H9 (cell line): ENCODE measurements around the gene ERVK3-1. TPM values are rescaled to one million over a fixed set of nuclear protein-coding genes. Genes with fewer than 3 reads are reported as not detected.

ENCODE experiments used
- DNase-seq: peaks from one replicate; pipeline ENCODE4 v3.0.0-alpha.2; 2017
- H2AFZ ChIP-seq: one replicate; pipeline ENCODE4 v1.6.1; 2013; ENCODE audit warnings: mild to moderate bottlenecking, low read length, control low read depth, moderate library complexity
- H2AK5ac ChIP-seq: 2 replicates; pipeline ENCODE4 v1.6.1; 2013; ENCODE audit warnings: low read length, control low read depth, mixed read lengths; ENCODE audit not compliant: insufficient read length
- H2BK120ac ChIP-seq: one replicate; pipeline ENCODE4 v1.6.1; 2013; ENCODE audit warnings: low read depth, mild to moderate bottlenecking, low read length, control low read depth, inconsistent platforms; ENCODE audit not compliant: poor library complexity, severe bottlenecking
- H2BK12ac ChIP-seq: 2 replicates; pipeline ENCODE4 v1.6.1; 2013; ENCODE audit warnings: low read length, control low read depth, mixed read lengths, low read depth; ENCODE audit not compliant: insufficient read length
- H2BK15ac ChIP-seq: 2 replicates; pipeline ENCODE4 v1.6.1; 2013; ENCODE audit warnings: low read depth, low read length, control low read depth
- H2BK20ac ChIP-seq: one replicate; pipeline ENCODE4 v1.6.1; 2013; ENCODE audit warnings: low read depth, mild to moderate bottlenecking, low read length, control low read depth, inconsistent platforms; ENCODE audit not compliant: poor library complexity, severe bottlenecking
- H2BK5ac ChIP-seq: 2 replicates; pipeline ENCODE4 v1.6.1; 2013; ENCODE audit warnings: low read length, control low read depth, mixed read lengths; ENCODE audit not compliant: insufficient read length
- H3K14ac ChIP-seq: 2 replicates; pipeline ENCODE4 v1.6.1; 2013; ENCODE audit warnings: low read length, control low read depth; ENCODE audit not compliant: insufficient read depth
- H3K18ac ChIP-seq: 2 replicates; pipeline ENCODE4 v1.6.1; 2013; ENCODE audit warnings: low read depth, mild to moderate bottlenecking, mixed read lengths, low read length, control low read depth; ENCODE audit not compliant: insufficient read length
- H3K23ac ChIP-seq: 2 replicates; pipeline ENCODE4 v1.6.1; 2013; ENCODE audit warnings: low read length, control low read depth, mixed read lengths, low read depth; ENCODE audit not compliant: insufficient read length
- H3K23me2 ChIP-seq: 2 replicates; pipeline ENCODE4 v1.6.1; 2013; ENCODE audit warnings: low read depth, mild to moderate bottlenecking, mixed read lengths, low read length, control low read depth; ENCODE audit not compliant: insufficient read length, poor library complexity, severe bottlenecking
- H3K27ac ChIP-seq: 2 replicates; pipeline ENCODE4 v1.5.1; 2013; ENCODE audit warnings: low read length, control low read depth, mixed read lengths, low read depth; ENCODE audit not compliant: insufficient read length
- H3K27me3 ChIP-seq: 2 replicates; pipeline ENCODE4 v1.6.1; 2013; ENCODE audit warnings: low read length, control low read depth, inconsistent platforms; ENCODE audit not compliant: insufficient read depth
- H3K4ac ChIP-seq: 2 replicates; pipeline ENCODE4 v1.6.1; 2013; ENCODE audit warnings: low read depth, mild to moderate bottlenecking, control low read depth, inconsistent platforms, low read length, moderate library complexity
- H3K4me1 ChIP-seq: 2 replicates; pipeline ENCODE4 v1.6.1; 2013; ENCODE audit warnings: low read length, control low read depth, inconsistent platforms; ENCODE audit not compliant: insufficient read depth
- H3K4me2 ChIP-seq: 2 replicates; pipeline ENCODE4 v1.6.1; 2013; ENCODE audit warnings: low read length, control low read depth, mixed read lengths; ENCODE audit not compliant: insufficient read length, insufficient read depth
- H3K56ac ChIP-seq: 2 replicates; pipeline ENCODE4 v1.6.1; 2013; ENCODE audit warnings: low read depth, mild to moderate bottlenecking, mixed read lengths, low read length, control low read depth; ENCODE audit not compliant: insufficient read length
- H3K79me1 ChIP-seq: 2 replicates; pipeline ENCODE4 v1.6.1; 2013; ENCODE audit warnings: low read depth, mild to moderate bottlenecking, moderate library complexity, low read length, control low read depth, inconsistent platforms; ENCODE audit not compliant: insufficient read depth, poor library complexity, severe bottlenecking
- H3K79me2 ChIP-seq: 2 replicates; pipeline ENCODE4 v1.6.1; 2013; ENCODE audit warnings: low read length, control low read depth, inconsistent platforms; ENCODE audit not compliant: insufficient read depth
- H3K9ac ChIP-seq: 2 replicates; pipeline ENCODE4 v1.6.1; 2013; ENCODE audit warnings: low read length, control low read depth, mixed read lengths; ENCODE audit not compliant: insufficient read length; ENCODE audit errors: extremely low read depth
- H3K9me3 ChIP-seq: one replicate; pipeline ENCODE4 v1.6.1; 2013; ENCODE audit warnings: low read depth, low read length, inconsistent platforms; ENCODE audit not compliant: control insufficient read depth
- H3T11ph ChIP-seq: one replicate; pipeline ENCODE4 v1.6.1; 2013; ENCODE audit warnings: mild to moderate bottlenecking, low read length, control low read depth, inconsistent platforms
- H4K20me1 ChIP-seq: one replicate; pipeline ENCODE4 v1.6.1; 2013; ENCODE audit not compliant: control insufficient read depth, insufficient read length, insufficient read depth
- H4K5ac ChIP-seq: 2 replicates; pipeline ENCODE4 v1.6.1; 2013; ENCODE audit warnings: low read depth, mild to moderate bottlenecking, mixed read lengths, low read length, control low read depth; ENCODE audit not compliant: insufficient read length
- H4K8ac ChIP-seq: replicated peaks from 2 replicates; pipeline ENCODE4 v1.6.1; 2013; ENCODE audit warnings: low read length, control low read depth, mixed read lengths, low read depth; ENCODE audit not compliant: insufficient read length
- H4K91ac ChIP-seq: 2 replicates; pipeline ENCODE4 v1.6.1; 2013; ENCODE audit warnings: low read depth, mild to moderate bottlenecking, moderate library complexity, mixed read lengths, low read length, control low read depth; ENCODE audit not compliant: insufficient read length
- H3K27ac Mint-ChIP-seq, 3 experiments: 2 replicates in 2 of 3; 3 replicates in 1 of 3; pipeline ENCODE4 v1.8.0; 2020 to 2021; ENCODE audit warnings: mixed read lengths in 3 of 3, mild to moderate bottlenecking in 1 of 3, moderate library complexity in 1 of 3
- H3K27me3 Mint-ChIP-seq: 2 replicates; pipeline ENCODE4 v1.8.0; 2021; ENCODE audit warnings: low read depth, mild to moderate bottlenecking, moderate library complexity, mixed read lengths
- H3K36me3 Mint-ChIP-seq, 3 experiments: 2 replicates in 2 of 3; 3 replicates in 1 of 3; pipeline ENCODE4 v1.8.0; 2020 to 2021; ENCODE audit warnings: low read depth in 3 of 3, mixed read lengths in 3 of 3; ENCODE audit not compliant: insufficient read depth in 1 of 3
- H3K4me1 Mint-ChIP-seq, 2 experiments: 2 replicates each; pipeline ENCODE4 v1.8.0; 2020; ENCODE audit warnings: mixed read lengths in 2 of 2
- H3K4me3 Mint-ChIP-seq, 2 experiments: 2 replicates in 1 of 2; 3 replicates in 1 of 2; pipeline ENCODE4 v1.8.0; 2020 to 2021; ENCODE audit warnings: mild to moderate bottlenecking in 2 of 2, mixed read lengths in 2 of 2, moderate library complexity in 1 of 2
- H3K9me3 Mint-ChIP-seq, 2 experiments: 2 replicates in 1 of 2; 3 replicates in 1 of 2; pipeline ENCODE4 v1.8.0; 2020; ENCODE audit warnings: mild to moderate bottlenecking in 2 of 2, mixed read lengths in 2 of 2, moderate library complexity in 1 of 2
- WGBS: extraction: QIAGEN DNeasy Blood & Tissue Kit; methylation state at CpG from one replicate; pipeline ENCODE4 v1.1.7; 2013; ENCODE audit warnings: missing lambda C conversion rate, low lambda C conversion rate, mixed read lengths; ENCODE audit not compliant: insufficient read length; ENCODE audit errors: extremely low coverage; 5-methylcytosine and 5-hydroxymethylcytosine counted together
- total RNA-seq: library from RNA; stranded (reverse); gene quantifications from 2 replicates; pipeline ENCODE4 v1.2.1, GENCODE V29; 2021
- TF ChIP-seq, protein P1 (sequence below): fragments of 200-600 bp; sonication (generic); conservative IDR thresholded peaks from 3 replicates; pipeline ENCODE4 v1.8.0; 2021; ENCODE audit warnings: antibody characterized with exemption, mild to moderate bottlenecking

The ERVK3-1 gene
- total RNA-seq, 1 experiment from 2014 or later, result 43.7 TPM

DNA sequence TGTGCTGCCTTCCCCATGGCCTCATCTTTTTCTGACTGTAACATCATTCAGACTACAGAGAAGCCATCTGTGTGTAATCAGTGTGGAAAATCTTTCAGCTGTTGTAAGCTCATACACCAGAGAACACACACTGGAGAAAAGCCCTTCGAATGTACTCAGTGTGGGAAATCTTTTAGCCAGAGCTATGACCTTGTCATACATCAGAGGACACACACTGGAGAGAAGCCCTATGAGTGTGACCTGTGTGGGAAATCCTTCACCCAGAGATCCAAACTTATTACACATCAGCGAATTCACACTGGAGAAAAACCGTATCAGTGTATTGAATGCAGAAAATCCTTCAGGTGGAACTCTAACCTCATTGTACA, 43.6 kb upstream of the ERVK3-1 start:
- Histone ChIP-seq H3K27ac (no peak overlapping the region), H2BK120ac (no peak overlapping the region), H2BK12ac (no peak overlapping the region), H2AK5ac (no peak overlapping the region), H3K23ac (no peak overlapping the region), H3K79me1 (no peaks in the 10 kb centered on the region), H3K18ac (no peak overlapping the region), H2BK20ac (no peak overlapping the region), H3K56ac (no peak overlapping the region), H3K9me3 (peaks cover 97% of the 10 kb centered on the region), H2AFZ (no peak overlapping the region), H3K23me2 (no peaks in the 10 kb centered on the region), H3K27me3 (no peaks in the 10 kb centered on the region), H3K4me1 (no peaks in the 10 kb centered on the region), H4K5ac (no peak overlapping the region), H3T11ph (no peak overlapping the region), H2BK15ac (no peak overlapping the region), H2BK5ac (no peak overlapping the region), H4K8ac (no peak overlapping the region), H3K14ac (no peak overlapping the region), H3K79me2 (no peaks in the 10 kb centered on the region), H3K4me2 (no peak overlapping the region), H4K20me1 (no peaks in the 10 kb centered on the region), H3K4ac (no peak overlapping the region), H3K9ac (no peak overlapping the region), H4K91ac (no peak overlapping the region)
- peaks cover 99 to 100% of the 10 kb centered on the region in 2 experiments for H3K9me3 Mint-ChIP-seq
- no peak for DNase-seq
- peaks cover 42% of the 10 kb centered on the region for H3K27me3 Mint-ChIP-seq
- H3K36me3 Mint-ChIP-seq, result peaks cover 95 to 99% (median 97%) of the 10 kb centered on the region in 3 experiments
- TF ChIP-seq, protein P1, sequence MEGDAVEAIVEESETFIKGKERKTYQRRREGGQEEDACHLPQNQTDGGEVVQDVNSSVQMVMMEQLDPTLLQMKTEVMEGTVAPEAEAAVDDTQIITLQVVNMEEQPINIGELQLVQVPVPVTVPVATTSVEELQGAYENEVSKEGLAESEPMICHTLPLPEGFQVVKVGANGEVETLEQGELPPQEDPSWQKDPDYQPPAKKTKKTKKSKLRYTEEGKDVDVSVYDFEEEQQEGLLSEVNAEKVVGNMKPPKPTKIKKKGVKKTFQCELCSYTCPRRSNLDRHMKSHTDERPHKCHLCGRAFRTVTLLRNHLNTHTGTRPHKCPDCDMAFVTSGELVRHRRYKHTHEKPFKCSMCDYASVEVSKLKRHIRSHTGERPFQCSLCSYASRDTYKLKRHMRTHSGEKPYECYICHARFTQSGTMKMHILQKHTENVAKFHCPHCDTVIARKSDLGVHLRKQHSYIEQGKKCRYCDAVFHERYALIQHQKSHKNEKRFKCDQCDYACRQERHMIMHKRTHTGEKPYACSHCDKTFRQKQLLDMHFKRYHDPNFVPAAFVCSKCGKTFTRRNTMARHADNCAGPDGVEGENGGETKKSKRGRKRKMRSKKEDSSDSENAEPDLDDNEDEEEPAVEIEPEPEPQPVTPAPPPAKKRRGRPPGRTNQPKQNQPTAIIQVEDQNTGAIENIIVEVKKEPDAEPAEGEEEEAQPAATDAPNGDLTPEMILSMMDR, result no peak
- no peak overlapping the region for H3K27ac Mint-ChIP-seq
- WGBS, result no CpG with 5 or more reads among the region's 3 CpGs
- no peaks in the 10 kb centered on the region for H3K4me1 Mint-ChIP-seq
- no peak overlapping the region for H3K4me3 Mint-ChIP-seq
